Measurements from ENCODE around the gene ZFYVE16. TPM values are rescaled to one million over a fixed set of nuclear protein-coding genes. Genes with fewer than 3 reads are reported as not detected.
"Not testable (repeated sequence)": the region's sequence is repeated elsewhere in the genome, so short reads cannot be mapped to it uniquely, and the experiment has no call there.

ZFYVE16 gene
- total RNA-seq, 1 donor from 2014 or later: 24.4 TPM

DNA sequence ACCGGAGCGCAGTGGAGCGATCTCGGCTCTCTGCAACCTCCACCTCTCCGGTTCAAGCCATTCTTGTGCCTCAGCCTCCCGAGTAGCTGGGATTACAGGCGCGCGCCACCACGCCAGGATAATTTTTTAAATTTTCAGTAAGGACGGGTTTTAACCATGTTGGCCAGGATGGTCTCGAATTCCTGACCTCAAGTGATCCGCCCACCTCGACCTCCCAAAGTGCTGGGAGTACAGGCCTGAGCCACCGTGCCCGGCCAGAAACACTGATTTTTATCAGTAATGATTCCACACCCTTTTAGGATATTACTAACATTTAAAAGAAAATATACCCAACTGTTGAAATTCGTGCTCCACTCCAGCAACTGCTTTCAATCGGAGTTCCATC, 79.6 kb downstream of the ZFYVE16 start:
- DNase-seq (ENCODE audit: extremely low read depth, low read depth, low spot score): no peak

GRCh38 chr5:80487829-80488721, 80.2 kb downstream of the ZFYVE16 start, which contains the start of gene FAM151B:
Gene FAM151B (plus strand): TSS chr5:80488100. CDS start chr5:80488124, 24 bp downstream.
- no peak for DNase-seq (ENCODE audit: extremely low read depth, low read depth, low spot score)

GRCh38 chr5:80491296-80491695, 83.4 kb downstream of the ZFYVE16 start:
- DNase-seq (ENCODE audit: extremely low read depth, low read depth, low spot score): no peak

GRCh38 chr5:80492741-80493140, 84.9 kb downstream of the ZFYVE16 start:
- no peak for DNase-seq (ENCODE audit: extremely low read depth, low read depth, low spot score)

DNA sequence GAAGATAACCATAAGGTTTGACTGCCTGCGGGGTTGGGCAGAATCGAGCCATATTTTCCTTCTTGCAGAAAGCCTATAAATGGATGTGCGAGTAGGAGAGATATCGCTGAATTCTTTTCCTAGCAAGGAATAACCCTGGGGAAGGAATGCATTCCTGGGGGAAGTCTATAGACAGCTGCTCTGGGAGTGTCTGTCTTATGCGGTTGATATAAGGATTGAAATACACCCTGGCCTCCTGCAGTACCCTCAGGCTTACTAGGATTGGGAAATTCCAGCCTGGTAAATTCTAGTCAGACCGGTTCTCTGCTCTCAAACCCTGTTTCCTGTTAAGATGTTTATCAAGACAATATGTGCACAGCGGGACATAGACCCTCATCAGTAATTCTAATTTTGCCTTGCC, 85.6 kb downstream of the ZFYVE16 start:
- DNase-seq (ENCODE audit: extremely low read depth, low read depth, low spot score): not testable (repeated sequence)

DNA sequence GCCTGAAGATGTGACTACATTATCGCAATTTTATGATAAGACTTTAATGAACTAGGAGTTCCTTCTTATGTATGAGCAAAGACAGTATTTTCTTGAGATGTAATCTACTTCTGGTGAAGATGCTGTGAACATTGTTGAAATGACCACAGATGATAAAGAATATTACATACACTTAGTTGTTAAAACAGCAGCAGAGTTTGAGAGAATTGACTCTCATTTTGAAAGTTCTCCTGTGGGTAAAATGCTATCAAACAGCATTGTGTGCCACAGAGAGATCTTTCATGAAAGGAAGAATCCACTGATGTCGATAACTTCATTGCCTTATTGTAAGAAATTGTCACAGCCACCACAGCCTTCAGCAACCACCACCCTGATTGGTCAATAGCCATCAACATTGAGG, 88.0 kb downstream of the ZFYVE16 start:
- DNase-seq (ENCODE audit: extremely low read depth, low read depth, low spot score): no peak

GRCh38 chr5:80502800-80503199, 94.9 kb downstream of the ZFYVE16 start:
- DNase-seq (ENCODE audit: extremely low read depth, low read depth, low spot score): no peak

DNA sequence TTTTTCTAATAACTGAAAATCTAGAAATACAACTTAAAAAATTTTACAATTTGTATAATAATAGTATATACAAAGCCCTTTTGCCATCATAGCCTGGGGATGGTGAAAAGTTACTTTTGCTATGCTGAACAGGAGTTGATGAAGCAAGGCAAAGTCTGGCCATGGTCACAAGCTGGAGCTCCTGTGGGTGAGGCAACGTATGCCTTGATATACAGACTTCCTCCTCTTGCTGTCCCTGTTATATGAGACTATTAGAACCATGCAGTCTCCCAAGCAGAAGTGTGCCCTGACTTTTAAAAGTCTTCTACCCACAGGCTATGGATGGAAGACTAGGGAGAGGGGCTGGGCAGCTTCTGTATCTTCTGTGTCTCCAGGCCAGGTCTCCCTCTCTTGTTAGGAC, 95.8 kb downstream of the ZFYVE16 start:
- DNase-seq (ENCODE audit: extremely low read depth, low read depth, low spot score): no peak

DNA sequence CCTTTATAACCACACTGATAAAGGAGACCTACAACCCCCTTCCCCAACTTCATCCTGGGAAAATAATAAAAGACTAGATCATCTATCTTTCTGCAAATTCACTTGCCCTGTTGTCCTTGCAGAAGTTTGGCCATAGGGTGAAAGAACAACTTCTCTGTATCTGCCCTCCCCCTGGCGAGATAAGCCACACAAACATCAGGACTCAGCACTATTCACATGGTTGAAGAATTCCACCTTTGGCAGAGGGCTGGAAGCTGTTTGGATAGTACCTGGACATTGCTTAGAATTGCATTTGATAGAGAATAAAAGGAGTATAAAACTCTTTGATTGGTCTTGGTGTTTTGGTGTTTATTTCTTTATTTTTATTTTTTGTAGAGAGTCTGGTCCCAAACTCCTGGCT, 97.0 kb downstream of the ZFYVE16 start:
- DNase-seq (ENCODE audit: extremely low read depth, low read depth, low spot score): no peak

DNA sequence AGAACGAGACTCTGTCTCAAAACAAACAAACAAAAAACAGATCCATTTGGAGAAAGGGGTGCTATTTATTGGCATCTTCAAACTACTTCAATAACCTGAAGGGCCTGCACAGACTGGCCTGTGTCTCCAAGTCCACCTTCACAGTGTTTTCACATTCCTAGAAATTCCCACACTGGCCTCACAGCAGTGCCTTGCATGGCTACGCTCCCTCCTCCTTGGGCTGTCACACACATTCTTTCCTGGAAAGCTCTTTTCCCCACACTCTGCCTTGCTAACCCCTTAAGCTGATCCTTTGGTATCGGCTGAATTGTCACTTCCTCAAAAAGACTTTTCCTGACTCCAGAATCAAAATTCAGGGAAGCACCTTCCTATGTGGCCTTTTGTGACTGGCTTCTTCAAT, 99.8 kb downstream of the ZFYVE16 start:
- no peak for DNase-seq (ENCODE audit: extremely low read depth, low read depth, low spot score)

GRCh38 chr5:80508844-80509243, 101.0 kb downstream of the ZFYVE16 start:
- no peak for DNase-seq (ENCODE audit: extremely low read depth, low read depth, low spot score)

DNA sequence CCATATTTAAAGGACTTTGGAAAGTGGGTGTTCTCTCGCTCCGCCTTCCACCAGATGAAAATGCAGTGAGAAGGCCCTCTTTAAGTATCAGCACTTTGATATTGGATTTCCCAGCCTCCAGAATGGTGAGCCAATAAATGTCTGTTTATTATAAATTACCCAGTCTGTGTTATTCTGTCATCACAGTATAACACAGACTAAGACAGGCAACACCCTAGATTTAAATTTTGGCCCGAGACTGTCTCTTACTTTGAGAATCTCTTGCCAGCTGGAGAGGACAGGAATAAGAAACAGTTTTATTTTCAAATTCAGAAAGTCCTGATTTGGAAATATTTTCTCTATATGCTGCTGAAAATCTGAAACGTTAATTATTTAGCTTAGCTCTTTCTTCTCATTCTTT, 101.5 kb downstream of the ZFYVE16 start:
- DNase-seq (ENCODE audit: extremely low read depth, low read depth, low spot score): no peak

GRCh38 chr5:80516826-80517225, 109.0 kb downstream of the ZFYVE16 start:
- DNase-seq (ENCODE audit: extremely low read depth, low read depth, low spot score): peak; percentile 41

Other genes starting within 250 kb of the ZFYVE16 start
- 11.3 and 13.5 TPM in 2 replicates for gene SERINC5, start 152.0 kb upstream of the ZFYVE16 start, total RNA-seq
- not detected in 2 replicates for gene SPZ1, start 88.1 kb upstream of the ZFYVE16 start, total RNA-seq
- gene FAM151B, start 80.0 kb downstream of the ZFYVE16 start, total RNA-seq: 1.3 and 3.8 TPM in 2 replicates
- gene ANKRD34B, start 162.2 kb downstream of the ZFYVE16 start, total RNA-seq: 0.05 and 0.06 TPM in 2 replicates
- gene MSH3, start 246.6 kb downstream of the ZFYVE16 start, total RNA-seq: 10.0 and 14.0 TPM in 2 replicates
- 6.8 and 18.0 TPM in 2 replicates for gene DHFR, start 246.9 kb downstream of the ZFYVE16 start, total RNA-seq